22Rv1 (cell line): ENCODE measurements around the gene NRP2.

Source experiments
- H3K27ac ChIP-seq: fragments of 450-650 bp; 2 replicates; pipeline ENCODE4 v1.5.1; 2017
- CTCF ChIP-seq: fragments of 450-650 bp; IDR thresholded peaks from 2 replicates; pipeline ENCODE4 v1.5.1; 2017; ENCODE audit warnings: mild to moderate bottlenecking
- ZFX ChIP-seq: fragments of 450-650 bp; IDR thresholded peaks from 2 replicates; pipeline ENCODE4 v1.6.1; 2017; ENCODE audit warnings: antibody characterized with exemption, borderline replicate concordance

NRP2 gene

GRCh38 chr2:205757271-205757670 lies 75.0 kb downstream of the NRP2 start:
- H3K27ac ChIP-seq, result no peak overlapping the region
- TF ChIP-seq ZFX, result no peak
- no peak for TF ChIP-seq CTCF

- TF ChIP-seq ZFX (no peak), CTCF (no peak)
These were observed 75.8 kb downstream of the NRP2 start for GRCh38 chr2:205758051-205758450.

GRCh38 chr2:205758500-205758899 lies 76.2 kb downstream of the NRP2 start:
- no peak overlapping the region for H3K27ac ChIP-seq
- no peak for TF ChIP-seq ZFX
- TF ChIP-seq CTCF, result no peak

More at GRCh38 chr2:205758051-205758450, 75.8 kb downstream of the NRP2 start:
- no peak overlapping the region for H3K27ac ChIP-seq

DNA sequence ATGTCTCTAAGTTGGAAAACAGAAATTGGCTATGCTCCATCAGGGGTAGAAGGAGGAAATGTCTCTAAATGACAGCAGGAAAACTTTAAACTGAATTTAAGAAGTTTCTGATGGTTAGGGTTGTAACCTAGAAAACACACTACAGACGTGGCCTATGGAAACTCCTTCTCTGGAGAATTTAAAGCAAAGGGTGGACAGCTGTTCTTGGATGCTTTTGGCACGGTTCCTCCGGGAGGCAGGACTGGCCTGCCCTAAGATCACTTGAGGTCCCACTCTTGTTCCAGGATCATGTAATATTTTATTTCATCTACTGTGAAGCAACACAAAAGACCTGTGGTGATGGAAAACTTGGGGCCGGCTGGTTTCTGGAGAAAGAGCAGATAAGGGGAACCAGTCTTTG lies 77.0 kb downstream of the NRP2 start:
- TF ChIP-seq ZFX, result no peak
- TF ChIP-seq CTCF, result no peak
- no peak overlapping the region for H3K27ac ChIP-seq

DNA sequence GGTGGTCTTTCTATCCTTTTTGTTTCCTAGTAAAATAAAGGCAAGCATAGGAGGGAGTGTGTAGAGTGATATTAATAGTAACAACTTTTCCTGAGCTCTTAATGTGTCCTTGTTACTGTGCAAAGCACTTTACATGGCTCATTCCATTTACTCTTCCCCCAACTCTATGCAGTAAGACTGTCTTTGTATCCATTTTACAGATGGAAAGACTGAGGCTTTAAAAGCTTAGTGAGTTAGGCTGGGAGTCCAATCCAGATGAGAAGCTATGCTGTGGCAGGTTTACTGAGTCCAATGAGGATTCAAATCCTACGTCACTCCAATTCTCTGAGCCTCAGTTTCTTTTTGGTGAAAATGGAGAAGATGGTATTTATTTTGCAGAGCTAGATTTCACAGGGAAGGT lies 77.4 kb downstream of the NRP2 start:
- no peak overlapping the region for H3K27ac ChIP-seq
- TF ChIP-seq CTCF (no peak), ZFX (no peak)

GRCh38 chr2:205760157-205760556 lies 77.9 kb downstream of the NRP2 start:
- H3K27ac ChIP-seq, result no peak overlapping the region
- no peak for TF ChIP-seq CTCF
- no peak for TF ChIP-seq ZFX

DNA sequence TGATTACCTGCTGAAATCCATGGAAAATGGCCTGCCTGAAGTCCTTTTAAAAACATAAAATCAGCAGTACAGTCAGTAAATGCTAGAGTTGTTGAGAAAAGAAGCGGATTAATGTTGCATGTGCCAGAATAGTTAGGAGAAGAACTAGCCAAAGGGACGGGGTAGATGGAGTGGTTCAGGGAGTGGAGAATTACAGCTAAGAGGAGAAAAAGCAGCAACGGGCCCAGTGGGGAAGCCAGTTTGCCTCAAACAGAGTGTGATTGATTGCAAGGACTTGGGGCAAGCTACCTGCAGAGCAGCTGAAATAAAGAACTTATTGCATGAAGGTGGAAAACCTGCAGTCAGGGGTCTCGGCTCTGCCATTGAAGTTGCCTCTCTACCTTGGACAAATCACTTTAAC lies 79.1 kb downstream of the NRP2 start:
- H3K27ac ChIP-seq, result no peak overlapping the region
- TF ChIP-seq ZFX (no peak), CTCF (no peak)
